Measurements from ENCODE around the gene PHLDA3. TPM values are rescaled to one million over a fixed set of nuclear protein-coding genes. Genes with fewer than 3 reads are reported as not detected.

PHLDA3 gene
- total and polyA plus RNA-seq, 4 donors, result 0.36 to 2.2 (median 1.0) TPM

DNA sequence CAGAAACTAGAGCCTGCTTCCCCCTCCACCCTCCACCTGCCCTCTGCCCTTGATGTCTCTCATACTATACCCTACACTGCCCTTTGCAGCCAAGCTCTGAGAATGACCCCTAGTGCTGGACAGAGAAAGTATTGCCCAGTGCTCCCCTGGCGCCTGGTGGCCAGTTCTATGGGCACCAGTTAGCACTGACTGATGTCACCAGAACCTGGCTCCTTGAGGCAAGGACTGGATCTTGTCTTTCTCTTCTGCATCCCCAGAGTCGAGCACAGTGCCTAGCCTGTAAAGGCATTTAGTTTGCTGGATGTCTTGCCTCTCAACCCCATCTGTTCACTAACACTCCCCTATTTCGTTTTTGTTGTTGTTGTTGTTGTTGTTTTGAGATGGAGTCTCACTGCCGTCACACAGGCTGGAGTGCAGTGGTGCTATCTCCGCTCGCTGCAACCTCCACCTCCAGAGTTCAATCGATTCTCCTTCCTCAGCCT lies 5.9 kb downstream of the PHLDA3 start:
- H3K9ac ChIP-seq (ENCODE audit: low read depth in 1 of 2, low read length in 2 of 2), result no peak overlapping the region
- WGBS, result 89% methylated on average over 7 of the region's 7 CpGs
- DNase-seq (ENCODE audit: low spot score), result no peak

DNA sequence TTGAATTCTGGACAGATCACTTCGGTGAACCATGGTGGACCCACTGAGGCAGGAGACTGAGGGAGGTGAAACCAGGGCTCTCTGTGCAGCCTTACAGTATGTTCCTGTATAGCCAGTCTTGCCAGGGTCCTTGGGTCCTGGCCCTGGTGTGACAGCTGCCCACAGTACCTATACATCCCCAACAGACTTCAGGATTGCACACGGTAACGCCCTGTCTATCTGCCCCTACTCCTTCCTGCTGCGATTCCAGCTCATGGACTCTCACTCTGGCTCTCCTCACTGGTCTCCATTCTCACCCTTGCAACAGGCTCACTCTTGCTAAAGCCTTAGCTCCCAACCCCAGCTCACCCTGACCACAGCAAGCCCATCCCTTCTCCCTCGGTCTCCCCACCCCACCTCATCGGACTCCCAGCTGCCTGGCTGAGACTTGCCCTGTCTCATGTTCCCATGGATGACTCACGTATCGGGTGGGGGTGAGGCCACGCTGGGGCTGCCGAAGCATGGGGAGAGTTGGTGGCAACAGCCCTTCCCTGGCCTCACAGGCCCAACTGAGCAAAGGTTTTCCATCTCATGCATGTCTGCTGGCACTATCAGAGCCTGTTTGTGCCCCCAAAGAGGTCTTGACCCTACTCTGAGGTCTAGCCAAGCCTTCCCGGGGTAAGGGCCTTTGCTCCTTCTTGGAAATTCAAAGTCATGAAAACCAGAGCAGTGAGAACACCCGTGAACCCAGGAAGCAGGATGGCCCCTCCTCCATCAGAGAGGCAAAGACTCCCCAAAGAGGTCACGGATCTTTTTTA lies 7.1 kb downstream of the PHLDA3 start:
- TF ChIP-seq, protein P1, sequence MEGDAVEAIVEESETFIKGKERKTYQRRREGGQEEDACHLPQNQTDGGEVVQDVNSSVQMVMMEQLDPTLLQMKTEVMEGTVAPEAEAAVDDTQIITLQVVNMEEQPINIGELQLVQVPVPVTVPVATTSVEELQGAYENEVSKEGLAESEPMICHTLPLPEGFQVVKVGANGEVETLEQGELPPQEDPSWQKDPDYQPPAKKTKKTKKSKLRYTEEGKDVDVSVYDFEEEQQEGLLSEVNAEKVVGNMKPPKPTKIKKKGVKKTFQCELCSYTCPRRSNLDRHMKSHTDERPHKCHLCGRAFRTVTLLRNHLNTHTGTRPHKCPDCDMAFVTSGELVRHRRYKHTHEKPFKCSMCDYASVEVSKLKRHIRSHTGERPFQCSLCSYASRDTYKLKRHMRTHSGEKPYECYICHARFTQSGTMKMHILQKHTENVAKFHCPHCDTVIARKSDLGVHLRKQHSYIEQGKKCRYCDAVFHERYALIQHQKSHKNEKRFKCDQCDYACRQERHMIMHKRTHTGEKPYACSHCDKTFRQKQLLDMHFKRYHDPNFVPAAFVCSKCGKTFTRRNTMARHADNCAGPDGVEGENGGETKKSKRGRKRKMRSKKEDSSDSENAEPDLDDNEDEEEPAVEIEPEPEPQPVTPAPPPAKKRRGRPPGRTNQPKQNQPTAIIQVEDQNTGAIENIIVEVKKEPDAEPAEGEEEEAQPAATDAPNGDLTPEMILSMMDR (IDR thresholded peaks at IDR 0.05; ENCODE audit: low read depth, low read length, missing input control), result no peak
- TF ChIP-seq, protein P2, sequence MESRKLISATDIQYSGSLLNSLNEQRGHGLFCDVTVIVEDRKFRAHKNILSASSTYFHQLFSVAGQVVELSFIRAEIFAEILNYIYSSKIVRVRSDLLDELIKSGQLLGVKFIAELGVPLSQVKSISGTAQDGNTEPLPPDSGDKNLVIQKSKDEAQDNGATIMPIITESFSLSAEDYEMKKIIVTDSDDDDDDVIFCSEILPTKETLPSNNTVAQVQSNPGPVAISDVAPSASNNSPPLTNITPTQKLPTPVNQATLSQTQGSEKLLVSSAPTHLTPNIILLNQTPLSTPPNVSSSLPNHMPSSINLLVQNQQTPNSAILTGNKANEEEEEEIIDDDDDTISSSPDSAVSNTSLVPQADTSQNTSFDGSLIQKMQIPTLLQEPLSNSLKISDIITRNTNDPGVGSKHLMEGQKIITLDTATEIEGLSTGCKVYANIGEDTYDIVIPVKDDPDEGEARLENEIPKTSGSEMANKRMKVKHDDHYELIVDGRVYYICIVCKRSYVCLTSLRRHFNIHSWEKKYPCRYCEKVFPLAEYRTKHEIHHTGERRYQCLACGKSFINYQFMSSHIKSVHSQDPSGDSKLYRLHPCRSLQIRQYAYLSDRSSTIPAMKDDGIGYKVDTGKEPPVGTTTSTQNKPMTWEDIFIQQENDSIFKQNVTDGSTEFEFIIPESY (IDR thresholded peaks at IDR 0.05), result no peak
- TF ChIP-seq EGR1 (IDR thresholded peaks at IDR 0.05; ENCODE audit: low read depth in 2 of 2), result no peak
- TF ChIP-seq, protein P3, sequence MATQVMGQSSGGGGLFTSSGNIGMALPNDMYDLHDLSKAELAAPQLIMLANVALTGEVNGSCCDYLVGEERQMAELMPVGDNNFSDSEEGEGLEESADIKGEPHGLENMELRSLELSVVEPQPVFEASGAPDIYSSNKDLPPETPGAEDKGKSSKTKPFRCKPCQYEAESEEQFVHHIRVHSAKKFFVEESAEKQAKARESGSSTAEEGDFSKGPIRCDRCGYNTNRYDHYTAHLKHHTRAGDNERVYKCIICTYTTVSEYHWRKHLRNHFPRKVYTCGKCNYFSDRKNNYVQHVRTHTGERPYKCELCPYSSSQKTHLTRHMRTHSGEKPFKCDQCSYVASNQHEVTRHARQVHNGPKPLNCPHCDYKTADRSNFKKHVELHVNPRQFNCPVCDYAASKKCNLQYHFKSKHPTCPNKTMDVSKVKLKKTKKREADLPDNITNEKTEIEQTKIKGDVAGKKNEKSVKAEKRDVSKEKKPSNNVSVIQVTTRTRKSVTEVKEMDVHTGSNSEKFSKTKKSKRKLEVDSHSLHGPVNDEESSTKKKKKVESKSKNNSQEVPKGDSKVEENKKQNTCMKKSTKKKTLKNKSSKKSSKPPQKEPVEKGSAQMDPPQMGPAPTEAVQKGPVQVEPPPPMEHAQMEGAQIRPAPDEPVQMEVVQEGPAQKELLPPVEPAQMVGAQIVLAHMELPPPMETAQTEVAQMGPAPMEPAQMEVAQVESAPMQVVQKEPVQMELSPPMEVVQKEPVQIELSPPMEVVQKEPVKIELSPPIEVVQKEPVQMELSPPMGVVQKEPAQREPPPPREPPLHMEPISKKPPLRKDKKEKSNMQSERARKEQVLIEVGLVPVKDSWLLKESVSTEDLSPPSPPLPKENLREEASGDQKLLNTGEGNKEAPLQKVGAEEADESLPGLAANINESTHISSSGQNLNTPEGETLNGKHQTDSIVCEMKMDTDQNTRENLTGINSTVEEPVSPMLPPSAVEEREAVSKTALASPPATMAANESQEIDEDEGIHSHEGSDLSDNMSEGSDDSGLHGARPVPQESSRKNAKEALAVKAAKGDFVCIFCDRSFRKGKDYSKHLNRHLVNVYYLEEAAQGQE (IDR thresholded peaks at IDR 0.05), result no peak
- no peak for TF ChIP-seq SP1 (IDR thresholded peaks at IDR 0.05)
- TF ChIP-seq, protein P4, sequence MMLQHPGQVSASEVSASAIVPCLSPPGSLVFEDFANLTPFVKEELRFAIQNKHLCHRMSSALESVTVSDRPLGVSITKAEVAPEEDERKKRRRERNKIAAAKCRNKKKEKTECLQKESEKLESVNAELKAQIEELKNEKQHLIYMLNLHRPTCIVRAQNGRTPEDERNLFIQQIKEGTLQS (IDR thresholded peaks at IDR 0.05), result no peak
- no peak for TF ChIP-seq JUND (IDR thresholded peaks at IDR 0.05)
- TF ChIP-seq RXRA (IDR thresholded peaks at IDR 0.05), result no peak
- TF ChIP-seq HNF4G (IDR thresholded peaks at IDR 0.05), result no peak
- no peak for TF ChIP-seq YY1 (IDR thresholded peaks at IDR 0.05)
- no peak overlapping the region for H3K27ac ChIP-seq (ENCODE audit: low read depth in 1 of 2, low read length in 2 of 2)
- no peaks in the 10 kb centered on the region for H3K36me3 ChIP-seq (ENCODE audit: control insufficient read depth in 4 of 4, insufficient read depth in 3 of 4, low read depth in 1 of 4, low read length in 3 of 4)
- WGBS, result 86% methylated on average over 13 of the region's 13 CpGs
- H3K27me3 ChIP-seq (ENCODE audit: control insufficient read depth in 4 of 4, insufficient read depth in 4 of 4, low read length in 3 of 4), result no peaks in the 10 kb centered on the region
- no peaks in the 10 kb centered on the region for H3K9me3 ChIP-seq (ENCODE audit: control insufficient read depth in 4 of 4, low read length in 3 of 4)
- H3K4me1 ChIP-seq (ENCODE audit: control insufficient read depth in 4 of 4, insufficient read depth in 4 of 4, low read length in 3 of 4), result no peaks in the 10 kb centered on the region
- H3K9ac ChIP-seq (ENCODE audit: low read depth in 1 of 2, low read length in 2 of 2), result no peak overlapping the region
- H3K4me3 ChIP-seq (ENCODE audit: low read depth in 1 of 3, low read length in 3 of 3), result no peak overlapping the region
- no peak for DNase-seq (ENCODE audit: low spot score)

More for the DNA sequence above, 5.9 kb downstream of the PHLDA3 start:
- TF ChIP-seq SP1 (IDR thresholded peaks at IDR 0.05), result no peak
- Histone ChIP-seq H3K4me3 (ENCODE audit: low read depth in 1 of 3, low read length in 3 of 3) (no peak overlapping the region), H3K36me3 (ENCODE audit: control insufficient read depth in 4 of 4, insufficient read depth in 3 of 4, low read depth in 1 of 4, low read length in 3 of 4) (no peaks in the 10 kb centered on the region), H3K27ac (ENCODE audit: low read depth in 1 of 2, low read length in 2 of 2) (no peak overlapping the region), H3K9me3 (ENCODE audit: control insufficient read depth in 4 of 4, low read length in 3 of 4) (no peaks in the 10 kb centered on the region), H3K27me3 (ENCODE audit: control insufficient read depth in 4 of 4, insufficient read depth in 4 of 4, low read length in 3 of 4) (peaks cover 0 to 1% (median 0%) of the 10 kb centered on the region in 4 donors), H3K4me1 (ENCODE audit: control insufficient read depth in 4 of 4, insufficient read depth in 4 of 4, low read length in 3 of 4) (peaks cover 0 to under 1% (median 0%) of the 10 kb centered on the region in 4 donors)
